Activated CD4-positive, alpha-beta memory T cell treated with anti-CD3 and anti-CD28 coated beads, Interleukin-2, amount 10 ng/mL, durations not matched to agents 7 days and 5 days (primary cell): ENCODE results near the gene IQCN. TPM values are rescaled to one million over a fixed set of nuclear protein-coding genes. Genes with fewer than 3 reads are reported as not detected.

Experiments
- CTCF ChIA-PET: fragments of 350-600 bp; sonication (Branson Sonifier 250); formaldehyde crosslinking; loops from one replicate; lab custom pipeline; 2021; ENCODE audit warnings: antibody characterized with exemption, inconsistent platforms; lab: Charles Lee
- POLR2A ChIA-PET: fragments of 350-600 bp; sonication (Branson Sonifier 250); formaldehyde crosslinking; loops from one replicate; lab custom pipeline; 2021; ENCODE audit warnings: antibody characterized with exemption; lab: Charles Lee
- DNase-seq: peaks from one replicate; pipeline ENCODE4 v3.0.0-alpha.2; 2020
- H3K27ac Mint-ChIP-seq: one replicate; pipeline ENCODE4 v1.8.0; 2021; ENCODE audit warnings: mild to moderate bottlenecking, mixed read lengths
- H3K27me3 Mint-ChIP-seq: one replicate; pipeline ENCODE4 v1.8.0; 2021; ENCODE audit warnings: mixed read lengths
- H3K36me3 Mint-ChIP-seq: one replicate; pipeline ENCODE4 v1.8.0; 2021; ENCODE audit warnings: low read depth, mixed read lengths
- H3K4me1 Mint-ChIP-seq: one replicate; pipeline ENCODE4 v1.8.0; 2021; ENCODE audit warnings: mixed read lengths
- H3K4me3 Mint-ChIP-seq: one replicate; pipeline ENCODE4 v1.8.0; 2021; ENCODE audit warnings: mild to moderate bottlenecking, mixed read lengths
- H3K9me3 Mint-ChIP-seq: one replicate; pipeline ENCODE4 v1.8.0; 2021; ENCODE audit warnings: mixed read lengths
- total RNA-seq, 2 experiments: library from RNA; stranded (reverse); gene quantifications; one replicate each; pipeline ENCODE4 v1.2.3, GENCODE V29; 2021

The IQCN gene
- total RNA-seq, 2 experiments from 2014 or later, result 1.6 to 1.7 TPM

DNA sequence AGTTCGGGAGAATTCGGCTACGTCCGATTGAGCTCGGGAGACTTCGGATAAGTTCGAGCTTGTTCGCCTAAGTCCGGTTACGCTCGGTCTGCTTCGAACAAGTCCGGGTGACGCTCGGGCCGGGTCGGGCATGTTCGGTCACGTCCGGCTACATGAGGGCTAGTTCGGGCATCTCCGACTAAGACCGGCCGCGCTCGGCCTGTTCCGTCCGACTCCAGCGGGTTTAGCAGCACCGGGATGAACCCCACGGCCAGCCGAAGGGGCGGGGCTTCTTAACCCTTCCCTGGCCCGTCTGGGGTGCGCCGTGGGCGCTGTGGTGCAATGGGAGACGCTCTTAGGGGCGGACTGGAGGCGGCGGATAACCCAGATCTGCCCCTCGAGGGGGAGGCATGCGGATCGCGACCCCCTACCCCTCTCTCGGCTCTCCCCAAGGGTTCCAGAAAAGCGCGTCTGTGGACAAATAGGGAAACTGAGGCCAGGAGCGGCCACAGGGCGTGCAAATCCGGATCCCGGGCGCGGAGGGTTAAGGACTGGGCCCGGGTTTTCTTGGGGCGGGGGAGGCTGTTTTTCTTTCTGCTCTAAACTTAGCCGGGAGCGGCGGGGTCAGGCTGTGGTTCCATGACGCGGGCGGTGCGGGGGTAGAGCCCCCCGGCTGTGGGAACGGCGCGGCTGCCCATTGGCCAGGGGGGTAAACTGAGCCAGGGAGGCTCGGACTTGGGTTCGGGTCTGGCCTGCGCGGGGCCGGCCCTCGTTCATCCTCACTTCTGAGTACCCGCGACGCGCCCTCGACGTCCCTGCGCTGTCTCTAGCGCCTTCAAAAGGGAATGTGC, 49.5 kb downstream of the IQCN start:
- Mint-ChIP-seq H3K4me3 (peak overlapping the region; percentile 75), H3K4me1 (peaks cover 18% of the 10 kb centered on the region), H3K27me3 (peaks cover 51% of the 10 kb centered on the region), H3K27ac (peak overlapping the region; percentile 47), H3K36me3 (no peaks in the 10 kb centered on the region), H3K9me3 (no peaks in the 10 kb centered on the region)
- DNase-seq, result peak; percentile 93
- POLR2A ChIA-PET, result interaction anchor here (1.0 to 1.4 kb wide), 5 partner anchors 21 to 193 kb away, joined by 3 read pairs; partner anchors contain the start of genes JUND, MPV17L2 and RAB3A
- CTCF ChIA-PET, result interaction anchor here (0.6 to 2.9 kb wide), 18 partner anchors 8 to 481 kb away, joined by 3 to 17 read pairs (median 6); partner anchors contain the start of genes LSM4, PIK3R2 and RAB3A

DNA sequence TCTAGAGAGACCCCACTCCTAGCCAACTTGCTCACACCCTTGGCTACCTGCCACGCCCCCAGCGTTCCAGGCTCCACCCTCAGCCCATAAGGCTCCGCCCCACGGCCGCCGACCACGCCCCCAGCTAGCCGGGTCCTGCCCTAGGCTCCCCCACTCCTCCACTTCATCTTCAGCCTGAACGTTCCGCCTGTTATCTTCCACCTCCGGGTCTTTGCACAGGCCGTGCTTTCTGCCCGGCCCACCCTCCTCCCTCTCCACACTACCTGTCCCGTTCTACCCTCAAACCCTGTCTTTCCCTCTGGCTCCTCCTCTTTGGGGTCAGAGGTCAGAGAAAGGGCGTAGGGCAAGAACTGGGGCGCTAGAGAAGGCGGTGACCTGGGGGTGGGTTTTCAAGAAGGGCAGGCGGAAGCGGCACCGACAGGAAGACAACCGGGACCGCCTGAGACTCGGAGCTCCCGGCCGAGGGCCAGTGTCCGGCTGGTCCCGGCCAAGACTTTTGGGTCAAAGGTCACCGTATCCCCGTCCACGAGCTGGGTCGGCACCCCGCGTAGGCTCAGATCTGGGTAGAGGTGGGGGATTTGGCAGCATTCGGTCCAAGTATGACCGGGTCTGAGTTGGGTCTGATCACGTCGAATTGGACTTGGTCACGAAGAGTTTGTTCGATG, 50.3 kb downstream of the IQCN start:
- CTCF ChIA-PET, result interaction anchor here (0.6 to 2.9 kb wide), 18 partner anchors 9 to 482 kb away, joined by 3 to 17 read pairs (median 6); partner anchors contain the start of genes LSM4, PIK3R2 and RAB3A
- DNase-seq, result peak; percentile 46
- no peaks in the 10 kb centered on the region for H3K36me3 Mint-ChIP-seq
- POLR2A ChIA-PET, result interaction anchor here (0.9 to 1.4 kb wide), 6 partner anchors 19 to 194 kb away, joined by 3 read pairs; partner anchors contain the start of genes JUND, MPV17L2 and RAB3A
- H3K9me3 Mint-ChIP-seq, result no peaks in the 10 kb centered on the region
- peak overlapping the region; percentile 47 for H3K27ac Mint-ChIP-seq
- peaks cover 18% of the 10 kb centered on the region for H3K4me1 Mint-ChIP-seq
- H3K27me3 Mint-ChIP-seq, result peaks cover 47% of the 10 kb centered on the region
- H3K4me3 Mint-ChIP-seq, result peak overlapping the region; percentile 75

DNA sequence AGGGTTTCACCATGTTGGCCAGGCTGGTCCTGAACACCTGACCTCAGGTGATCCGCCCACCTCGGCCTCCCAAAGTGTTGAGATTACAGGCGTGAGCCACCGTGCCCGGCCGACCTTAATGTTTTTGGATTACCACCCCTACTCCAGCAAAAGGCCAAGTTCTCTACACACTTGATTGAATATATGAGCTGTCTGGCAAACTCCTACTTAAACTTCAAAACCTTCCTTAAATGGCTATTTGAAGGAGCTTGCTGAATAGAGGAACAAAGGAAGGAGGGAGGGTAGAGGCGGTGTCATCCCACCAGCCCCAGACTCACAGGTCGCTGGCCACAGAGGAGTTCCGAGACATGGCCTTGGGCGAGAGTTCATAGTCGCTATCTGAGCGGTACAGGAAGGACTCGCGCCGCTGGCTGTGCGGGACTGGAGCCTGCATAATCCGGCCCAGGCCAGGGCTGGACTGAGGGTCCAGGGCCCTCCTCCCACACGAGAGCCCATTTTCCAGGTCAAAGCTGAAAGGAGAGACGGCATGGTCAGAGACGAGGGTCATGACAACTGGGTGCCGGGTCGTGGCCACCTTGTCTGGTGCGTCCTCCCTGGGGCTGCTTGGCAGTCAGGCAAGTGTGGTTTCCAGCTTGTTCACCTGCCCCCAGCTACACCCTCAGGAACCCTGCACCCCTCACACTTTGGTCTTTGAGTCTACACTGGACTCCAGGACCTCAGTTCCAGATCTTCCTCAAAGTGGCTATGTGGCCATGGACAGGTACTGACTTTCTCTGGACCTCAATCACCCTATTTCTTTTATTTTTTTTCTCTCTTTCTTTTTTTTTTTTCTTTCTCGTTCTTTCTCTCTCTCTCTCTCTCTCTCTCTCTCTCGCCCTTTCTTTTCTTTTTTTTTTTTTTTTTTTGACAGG, 52.2 kb downstream of the IQCN start:
- POLR2A ChIA-PET, result no interaction called here
- no peak overlapping the region for H3K4me3 Mint-ChIP-seq

DNA sequence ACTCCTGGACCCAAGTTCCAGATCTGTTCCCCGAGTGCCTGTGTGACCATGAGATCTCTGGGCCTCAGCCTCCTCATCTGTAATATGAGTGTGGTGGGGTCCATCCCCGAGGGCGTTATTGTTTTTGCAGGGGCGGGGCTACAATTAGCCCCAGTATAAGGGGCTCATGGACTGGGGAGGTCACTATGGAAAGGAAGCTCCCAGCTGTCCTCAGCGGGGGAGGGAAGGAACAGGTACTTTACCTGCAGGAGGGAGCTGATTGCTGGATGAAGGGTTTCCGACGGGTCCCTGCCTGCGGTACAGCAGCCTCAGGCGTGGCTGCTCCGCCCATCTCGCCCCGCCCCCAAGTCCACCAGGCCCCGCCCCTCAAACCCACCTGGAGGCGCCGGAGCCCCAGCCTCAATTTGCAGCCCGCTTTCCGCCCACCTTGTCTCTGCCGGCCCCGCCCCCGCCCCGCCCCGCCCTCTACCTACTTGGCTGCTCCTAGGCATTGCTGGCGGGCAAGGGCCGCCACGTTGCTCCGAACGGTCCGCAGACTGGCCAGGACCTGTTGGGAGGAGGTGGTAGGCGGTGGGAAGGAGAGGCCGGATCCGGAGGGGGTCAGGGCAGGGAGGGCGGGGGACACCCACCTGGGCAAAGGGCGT, 53.5 kb downstream of the IQCN start:
- POLR2A ChIA-PET, result interaction anchor here (1.7 to 2.2 kb wide), 2 partner anchors 16 to 60 kb away, joined by 7 read pairs; partner anchors contain the start of genes JUND and RAB3A
- no peak for DNase-seq
- Mint-ChIP-seq H3K9me3 (no peaks in the 10 kb centered on the region), H3K4me1 (peaks cover 15% of the 10 kb centered on the region), H3K4me3 (no peak overlapping the region), H3K27me3 (peaks cover 31% of the 10 kb centered on the region), H3K27ac (peak overlapping the region; percentile 23), H3K36me3 (no peaks in the 10 kb centered on the region)
- CTCF ChIA-PET, result interaction anchor here (1.1 to 3.5 kb wide), 3 partner anchors 31 to 167 kb away, joined by 3 to 9 read pairs (median 6); no protein-coding TSS in a partner anchor

More for the DNA sequence above, 52.2 kb downstream of the IQCN start:
- Mint-ChIP-seq H3K4me1 (peaks cover 18% of the 10 kb centered on the region), H3K36me3 (no peaks in the 10 kb centered on the region), H3K27me3 (peaks cover 42% of the 10 kb centered on the region), H3K27ac (no peak overlapping the region), H3K9me3 (no peaks in the 10 kb centered on the region)
- no peak for DNase-seq
- CTCF ChIA-PET, result interaction anchor here (1.1 to 3.5 kb wide), 3 partner anchors 24 to 57 kb away, joined by 3 to 9 read pairs (median 6); no protein-coding TSS in a partner anchor

DNA sequence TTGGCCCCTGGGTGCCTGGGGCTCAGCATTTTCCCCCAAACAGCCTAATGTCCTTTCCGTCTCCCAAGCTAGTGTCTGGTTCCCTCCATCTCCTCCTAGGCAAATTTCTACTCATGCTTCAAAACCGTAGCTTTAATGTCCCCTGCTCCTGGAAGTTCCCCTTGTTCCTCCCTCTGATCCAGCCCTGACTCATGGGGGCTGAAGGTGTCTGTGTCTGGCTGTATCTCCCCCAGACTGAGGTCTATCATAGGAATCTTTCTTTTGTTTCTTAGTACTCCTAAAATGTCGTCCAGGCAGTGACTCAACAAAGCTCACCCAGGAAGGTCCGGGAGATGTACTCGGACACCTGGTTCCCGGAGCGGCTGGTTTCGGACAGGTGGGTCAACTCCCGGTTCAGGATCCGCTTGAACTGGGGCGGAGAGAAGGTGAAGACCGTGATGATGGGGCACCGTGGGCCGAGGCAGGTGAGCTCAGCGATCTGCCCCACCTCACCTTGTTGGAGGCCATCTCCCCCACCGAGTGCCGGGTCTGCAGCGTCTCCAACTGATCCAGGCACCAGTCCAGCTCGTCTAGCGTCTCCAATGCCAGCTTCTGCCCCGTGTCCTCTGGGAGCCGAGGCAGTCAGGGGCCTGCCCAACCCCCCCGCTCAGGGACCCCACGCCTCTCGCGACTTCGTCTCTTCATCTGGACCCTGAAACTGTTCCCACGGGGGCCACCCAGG, 54.2 kb downstream of the IQCN start:
- Mint-ChIP-seq H3K9me3 (no peaks in the 10 kb centered on the region), H3K4me1 (peaks cover 15% of the 10 kb centered on the region), H3K36me3 (no peaks in the 10 kb centered on the region), H3K27me3 (peaks cover 25% of the 10 kb centered on the region), H3K27ac (peak overlapping the region; percentile 23), H3K4me3 (no peak overlapping the region)
- no peak for DNase-seq
- CTCF ChIA-PET, result interaction anchor here (1.1 to 3.5 kb wide), 3 partner anchors 12 to 168 kb away, joined by 3 to 9 read pairs (median 5); no protein-coding TSS in a partner anchor
- POLR2A ChIA-PET, result interaction anchor here (0.8 to 2.2 kb wide), 3 partner anchors 13 to 61 kb away, joined by 3 to 7 read pairs (median 7); partner anchors contain the start of genes JUND and RAB3A

DNA sequence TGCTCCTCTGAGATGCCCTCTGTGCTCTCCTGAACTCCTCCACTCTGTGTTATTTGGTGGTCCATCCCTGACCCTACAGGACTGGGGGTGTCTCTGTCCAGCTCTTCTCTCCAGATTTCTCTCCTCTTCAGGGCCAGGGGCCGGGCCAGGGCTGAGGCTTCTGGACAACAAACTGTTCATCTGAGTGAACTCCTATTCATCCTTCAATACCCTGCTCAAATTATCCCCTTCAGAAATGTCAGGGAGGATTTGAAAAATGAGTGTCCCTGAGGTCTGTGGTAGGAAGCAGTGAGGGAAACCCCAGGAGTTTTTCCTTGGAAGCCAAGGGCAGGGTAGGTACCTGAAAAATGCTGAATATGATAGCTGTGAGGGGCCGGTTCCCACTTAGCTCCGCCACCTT, 55.7 kb downstream of the IQCN start:
- no peak for DNase-seq
- no peaks in the 10 kb centered on the region for H3K9me3 Mint-ChIP-seq
- H3K27me3 Mint-ChIP-seq, result peaks cover 18% of the 10 kb centered on the region
- H3K36me3 Mint-ChIP-seq, result no peaks in the 10 kb centered on the region
- H3K27ac Mint-ChIP-seq, result no peak overlapping the region
- ChIA-PET CTCF (interaction anchor here (1.7 kb wide), 2 partner anchors 10 to 61 kb away, joined by 4 to 5 read pairs; no protein-coding TSS in a partner anchor), POLR2A (no interaction called here)
- peaks cover 10% of the 10 kb centered on the region for H3K4me1 Mint-ChIP-seq
- no peak overlapping the region for H3K4me3 Mint-ChIP-seq

DNA sequence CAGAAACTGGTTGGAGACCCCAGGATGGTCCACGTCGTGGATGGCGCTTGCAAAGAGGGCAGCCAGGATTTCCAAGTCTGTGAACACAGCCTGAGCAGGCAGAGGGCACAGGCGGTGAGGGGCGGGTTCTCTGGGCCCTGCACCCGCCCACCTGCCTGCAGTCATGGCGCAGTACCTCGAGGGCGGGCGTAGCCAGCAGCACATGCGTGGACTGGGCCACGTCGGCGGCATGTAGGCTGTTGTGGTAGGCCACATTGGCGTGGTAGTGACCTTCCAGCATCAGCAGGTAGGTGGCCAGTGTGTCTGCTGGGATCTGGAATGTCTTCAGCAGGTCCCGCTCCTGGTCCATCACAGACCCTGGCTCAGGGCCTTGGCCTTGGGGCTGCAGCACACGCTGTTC, 56.1 kb downstream of the IQCN start:
- no peak for DNase-seq
- no peak overlapping the region for H3K4me3 Mint-ChIP-seq
- H3K36me3 Mint-ChIP-seq, result no peaks in the 10 kb centered on the region
- H3K27me3 Mint-ChIP-seq, result peaks cover 18% of the 10 kb centered on the region
- CTCF ChIA-PET, result interaction anchor here (1.7 kb wide), 1 partner anchor 62 kb away, joined by 4 read pairs; no protein-coding TSS in a partner anchor
- no peak overlapping the region for H3K27ac Mint-ChIP-seq
- H3K4me1 Mint-ChIP-seq, result peaks cover 10% of the 10 kb centered on the region
- POLR2A ChIA-PET, result no interaction called here
- no peaks in the 10 kb centered on the region for H3K9me3 Mint-ChIP-seq

DNA sequence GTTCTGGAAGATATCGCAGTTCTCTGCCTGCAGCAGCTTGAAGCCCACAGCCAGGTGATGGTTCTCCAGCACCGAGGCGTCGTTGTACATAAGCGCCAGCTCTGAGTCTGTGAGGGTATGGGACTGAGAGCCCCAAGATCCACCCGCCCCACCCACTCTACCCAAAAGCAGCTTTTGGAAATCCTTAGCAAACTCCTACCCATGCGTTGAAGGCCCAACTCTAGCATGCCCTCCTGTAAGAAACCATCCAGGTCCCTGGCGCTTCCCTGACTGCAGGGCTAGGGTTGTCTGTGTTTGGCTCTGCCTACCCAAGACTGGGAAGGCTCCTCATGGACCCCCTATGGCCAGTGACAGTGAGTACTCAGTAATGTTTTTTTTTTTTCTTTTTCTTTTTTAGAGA, 57.5 kb downstream of the IQCN start:
- peaks cover 18% of the 10 kb centered on the region for H3K27me3 Mint-ChIP-seq
- no peak for DNase-seq
- no peaks in the 10 kb centered on the region for H3K9me3 Mint-ChIP-seq
- ChIA-PET POLR2A (interaction anchor here (1.5 kb wide), 1 partner anchor 11 kb away, joined by 3 read pairs; no protein-coding TSS in a partner anchor), CTCF (no interaction called here)
- no peaks in the 10 kb centered on the region for H3K36me3 Mint-ChIP-seq
- H3K27ac Mint-ChIP-seq, result no peak overlapping the region
- H3K4me1 Mint-ChIP-seq, result peaks cover 10% of the 10 kb centered on the region
- H3K4me3 Mint-ChIP-seq, result no peak overlapping the region

DNA sequence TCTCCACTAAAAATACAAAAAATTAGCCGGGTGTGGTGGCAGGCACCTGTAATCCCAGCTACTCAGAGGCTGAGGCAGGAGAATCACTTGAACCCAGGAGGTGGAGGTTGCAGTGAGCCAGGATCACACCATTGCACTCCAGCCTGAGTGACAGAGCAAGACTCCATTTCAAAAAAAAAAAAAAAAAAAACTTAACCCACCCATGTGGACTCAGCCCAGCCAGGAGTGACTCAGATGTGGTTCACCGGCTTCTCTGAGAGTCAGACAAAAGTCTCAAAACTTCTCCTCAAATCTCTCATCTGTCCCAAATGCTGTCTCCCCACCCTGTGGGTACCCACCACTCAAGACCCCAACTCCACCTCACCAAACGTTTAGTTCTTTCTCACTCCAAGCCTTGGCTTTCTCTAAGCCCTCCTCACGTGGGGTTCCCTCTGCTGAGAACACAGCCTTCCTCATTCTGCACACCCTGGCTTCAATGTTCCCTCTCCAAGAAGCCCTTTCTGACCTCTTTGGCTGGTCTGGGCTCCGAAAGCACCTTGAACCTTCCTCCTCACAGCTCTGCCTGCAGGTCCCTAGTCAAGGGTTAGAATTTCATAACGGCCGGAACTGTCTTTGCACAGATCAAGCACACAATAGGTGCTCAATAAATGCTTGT, 59.3 kb downstream of the IQCN start:
- Mint-ChIP-seq H3K27ac (no peak overlapping the region), H3K4me3 (no peak overlapping the region), H3K4me1 (peaks cover 7% of the 10 kb centered on the region), H3K36me3 (no peaks in the 10 kb centered on the region), H3K9me3 (no peaks in the 10 kb centered on the region), H3K27me3 (peaks cover 13% of the 10 kb centered on the region)
- no peak for DNase-seq
- ChIA-PET POLR2A (no interaction called here), CTCF (interaction anchor here (1.0 to 2.3 kb wide), 2 partner anchors 14 to 37 kb away, joined by 3 to 5 read pairs; no protein-coding TSS in a partner anchor)

DNA sequence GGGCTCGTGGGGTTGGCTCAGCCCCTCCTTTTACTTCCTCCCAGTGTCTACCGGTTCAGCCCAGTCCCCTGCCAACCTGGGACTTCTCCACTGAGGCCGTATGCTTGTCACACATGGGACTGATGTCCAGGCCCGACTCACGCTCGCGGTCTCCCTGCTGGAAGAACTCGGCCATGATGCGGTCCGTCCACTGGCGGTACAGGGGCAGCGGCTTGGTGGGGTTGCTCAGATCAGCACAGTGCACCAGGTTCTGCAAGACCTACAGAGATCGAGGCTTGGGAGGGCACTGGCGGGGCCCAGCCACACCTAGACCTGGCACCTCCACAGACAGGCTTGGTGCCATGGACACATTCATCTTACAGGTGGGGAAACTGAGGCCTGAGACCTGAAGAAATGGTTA, 62.6 kb downstream of the IQCN start:
- no peaks in the 10 kb centered on the region for H3K9me3 Mint-ChIP-seq
- H3K27me3 Mint-ChIP-seq, result peaks cover 12% of the 10 kb centered on the region
- no peak for DNase-seq
- ChIA-PET CTCF (no interaction called here), POLR2A (no interaction called here)
- no peaks in the 10 kb centered on the region for H3K36me3 Mint-ChIP-seq
- no peak overlapping the region for H3K27ac Mint-ChIP-seq
- H3K4me3 Mint-ChIP-seq, result no peak overlapping the region
- peaks cover 5% of the 10 kb centered on the region for H3K4me1 Mint-ChIP-seq
